GM19043 (cell line): ENCODE data around the gene RNF150.
"Not testable (repeated sequence)": the region's sequence is repeated elsewhere in the genome, so short reads cannot be mapped to it uniquely, and the experiment has no call there.

ENCODE experiments used
- ATAC-seq: cut with Tn5 transposase; IDR thresholded peaks from one replicate; pipeline ENCODE4 v1.9.1; 2021; ENCODE audit warnings: low read depth; ENCODE audit not compliant: unreplicated experiment

RNF150 gene

DNA sequence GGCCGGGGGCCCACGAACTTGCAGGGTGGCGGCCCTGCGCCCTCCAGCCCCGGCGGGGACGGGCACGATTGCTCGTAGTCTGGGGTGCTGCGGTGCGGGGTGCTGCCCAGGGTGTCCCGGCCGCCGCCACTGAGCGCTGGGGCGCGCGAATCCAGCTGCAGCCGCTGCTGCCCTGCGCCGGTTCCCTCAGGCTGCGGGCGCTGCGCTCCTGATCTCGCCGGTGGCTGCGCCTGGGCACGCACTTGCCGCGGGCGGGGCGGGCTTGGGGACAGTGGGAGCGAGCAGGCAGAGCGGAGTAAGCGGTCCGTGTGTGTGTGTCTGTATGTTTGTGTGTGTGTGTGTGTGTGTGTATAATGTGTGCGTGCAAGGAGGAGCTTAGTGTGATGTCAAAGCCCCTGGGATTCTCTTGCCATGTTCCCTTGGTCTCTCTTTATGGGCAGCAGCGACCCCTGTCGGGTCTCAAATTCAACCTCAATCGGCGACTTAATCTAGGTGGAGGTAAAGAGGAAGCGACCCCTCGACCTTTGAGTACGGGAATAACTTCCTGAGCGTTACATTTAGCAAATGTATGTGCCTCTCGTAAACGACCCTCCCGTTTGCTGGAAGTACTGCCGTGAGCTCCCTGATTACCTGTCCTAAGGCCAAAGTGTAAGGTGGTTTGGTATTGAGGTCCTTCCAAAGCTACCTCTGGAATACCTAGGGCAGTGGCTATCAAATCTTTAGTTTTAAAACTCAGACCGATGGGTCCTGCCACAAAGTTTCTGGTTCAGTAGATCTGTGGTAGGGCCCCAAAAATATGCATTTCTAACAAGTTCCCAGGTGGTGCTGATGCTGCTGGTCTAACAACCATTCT lies at the start of gene RNF150:
RNF150 (minus strand) TSS at position 324 of the 853 bp plus-strand sequence.
- peak; percentile 44 for ATAC-seq

DNA sequence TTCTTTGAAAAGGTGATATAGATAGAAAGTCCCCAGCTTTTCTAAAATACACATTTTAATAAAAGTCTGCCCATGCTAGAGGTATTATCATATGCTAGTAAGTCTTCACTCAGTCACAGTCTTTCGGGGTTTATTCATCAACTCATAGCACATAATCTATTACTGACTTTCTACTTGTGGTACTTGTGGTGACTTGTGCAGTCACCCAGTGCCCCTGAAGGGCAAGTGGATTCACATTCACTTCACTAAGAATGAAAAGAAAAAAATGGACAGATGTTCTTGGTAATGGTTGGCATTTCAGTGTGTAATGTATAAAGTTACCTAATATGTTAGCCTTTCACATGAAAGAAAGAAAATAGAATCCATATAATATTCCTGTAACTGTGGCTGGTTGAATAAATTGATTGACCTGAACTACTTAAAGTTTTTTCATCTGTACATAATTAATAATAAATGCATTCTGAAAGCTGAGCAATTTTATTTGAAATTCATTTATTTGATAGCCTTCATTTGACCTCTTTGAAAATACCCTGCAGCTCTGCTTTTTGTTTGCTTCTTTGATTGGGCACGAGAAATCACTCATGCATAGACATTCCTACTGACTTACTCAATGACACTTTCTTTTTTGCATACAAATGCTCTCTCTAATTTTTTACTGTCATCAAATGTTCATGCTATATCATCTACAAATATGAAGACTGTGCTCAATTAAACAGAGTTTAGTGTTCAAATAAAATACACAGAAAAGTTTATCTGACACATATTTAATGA lies 47.9 kb upstream of the RNF150 start:
- ATAC-seq, result no peak

- ATAC-seq, result no peak
Observed at GRCh38 chr4:141179474-141180373, 46.5 kb upstream of the RNF150 start.

- ATAC-seq, result no peak
Observed at GRCh38 chr4:141177171-141177570, 43.9 kb upstream of the RNF150 start.

DNA sequence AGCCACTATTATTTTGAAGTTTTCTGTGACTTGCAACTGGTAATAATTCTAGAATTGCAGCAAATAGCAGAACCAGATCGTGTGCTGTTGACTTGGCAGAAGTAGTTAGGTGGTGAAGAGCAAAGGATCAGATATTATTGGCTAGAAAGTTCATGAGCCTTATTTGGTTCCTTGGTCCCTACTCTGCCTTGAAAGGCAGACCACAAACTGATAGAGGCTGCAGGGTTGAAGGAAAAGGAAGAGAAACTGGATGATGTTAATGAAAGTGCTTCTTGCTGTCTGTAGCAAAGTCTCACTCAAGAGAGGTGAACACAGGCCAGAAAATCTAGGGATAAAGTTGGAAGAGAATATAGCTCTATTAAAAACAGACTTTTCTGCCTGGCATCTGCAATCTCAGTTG lies 41.2 kb upstream of the RNF150 start:
- ATAC-seq, result no peak

GRCh38 chr4:141170671-141171070 lies 37.4 kb upstream of the RNF150 start:
- ATAC-seq, result no peak

GRCh38 chr4:141169391-141169790 lies 36.1 kb upstream of the RNF150 start:
- no peak for ATAC-seq

DNA sequence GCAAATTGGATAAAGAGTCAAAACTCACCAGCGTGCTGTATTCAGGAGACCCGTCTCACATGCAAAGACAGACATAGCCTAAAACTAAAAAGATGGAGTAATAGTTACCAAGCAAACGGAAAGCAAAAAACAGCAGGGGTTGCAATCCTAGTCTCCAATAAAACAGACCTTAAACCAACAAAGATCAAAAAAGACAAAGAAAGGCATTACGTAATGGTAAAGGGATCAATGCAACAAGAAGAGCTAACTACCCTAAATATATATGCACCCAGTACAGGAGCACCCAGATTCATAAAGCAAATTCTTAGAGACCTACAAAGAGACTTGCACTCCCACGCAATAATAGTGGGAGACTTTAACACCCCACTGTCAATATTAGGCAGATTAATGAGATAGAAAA lies 31.7 kb upstream of the RNF150 start:
- ATAC-seq, result not testable (repeated sequence)

DNA sequence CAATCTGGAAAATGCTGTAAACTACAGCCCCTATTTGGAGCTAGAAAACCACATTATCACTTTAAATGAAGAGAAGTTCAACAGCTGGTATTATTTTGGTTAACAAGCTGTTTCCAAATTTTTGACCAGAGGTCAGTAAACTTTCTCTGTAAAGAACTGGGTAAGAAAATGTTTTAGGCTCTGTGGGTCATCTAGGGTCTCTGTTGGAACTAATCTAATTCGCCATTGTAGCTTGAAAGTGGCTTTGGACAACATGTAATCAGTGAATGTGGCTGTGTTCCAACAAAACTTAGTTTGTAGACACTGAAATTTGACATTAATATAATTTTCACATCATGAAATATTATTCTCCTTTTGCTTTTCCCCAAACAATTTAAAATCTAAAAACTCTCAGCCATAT lies 25.8 kb upstream of the RNF150 start:
- ATAC-seq, result no peak

DNA sequence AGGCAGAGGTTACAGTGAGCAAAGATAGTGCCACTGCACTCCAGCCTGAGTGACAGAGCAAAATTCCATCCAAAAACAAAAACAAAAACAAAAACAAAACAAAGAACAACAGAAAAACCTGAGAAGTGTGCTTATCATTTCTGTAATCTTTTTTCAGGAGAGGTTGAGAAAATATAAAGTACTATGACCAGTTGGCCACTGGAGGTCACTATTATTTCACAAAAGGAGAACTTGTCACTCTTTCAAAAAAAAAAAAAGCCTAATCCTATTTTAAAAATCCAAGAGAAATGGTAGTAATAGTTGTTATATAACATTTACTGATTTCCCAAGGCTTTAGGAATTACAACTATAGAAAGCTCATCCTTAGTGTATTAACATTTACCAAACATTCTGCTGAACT lies 24.9 kb upstream of the RNF150 start:
- ATAC-seq, result no peak

GRCh38 chr4:141155586-141155985 lies 22.3 kb upstream of the RNF150 start:
- no peak for ATAC-seq

DNA sequence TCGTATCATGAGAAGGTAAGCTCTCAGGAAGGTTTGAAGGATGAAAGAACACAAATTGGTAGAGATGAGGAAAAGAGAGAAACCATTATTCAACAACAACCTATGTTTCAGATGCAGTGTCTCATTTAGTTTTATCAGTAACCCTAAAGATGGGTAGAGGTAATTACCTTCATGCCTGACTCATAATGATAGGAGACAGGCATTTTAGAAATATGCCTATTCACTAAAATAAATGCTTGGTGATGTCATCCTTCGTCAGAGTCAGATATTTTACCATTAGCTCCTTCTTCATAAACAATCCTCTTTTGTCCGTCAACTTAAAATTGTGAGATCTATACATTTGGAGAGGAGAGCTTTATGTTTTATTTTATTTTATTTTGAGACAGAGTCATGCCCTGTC lies 21.5 kb upstream of the RNF150 start:
- ATAC-seq, result no peak

GRCh38 chr4:141153751-141154510 lies 20.7 kb upstream of the RNF150 start:
- no peak for ATAC-seq

GRCh38 chr4:141144207-141144606 lies 10.9 kb upstream of the RNF150 start:
- ATAC-seq, result no peak

DNA sequence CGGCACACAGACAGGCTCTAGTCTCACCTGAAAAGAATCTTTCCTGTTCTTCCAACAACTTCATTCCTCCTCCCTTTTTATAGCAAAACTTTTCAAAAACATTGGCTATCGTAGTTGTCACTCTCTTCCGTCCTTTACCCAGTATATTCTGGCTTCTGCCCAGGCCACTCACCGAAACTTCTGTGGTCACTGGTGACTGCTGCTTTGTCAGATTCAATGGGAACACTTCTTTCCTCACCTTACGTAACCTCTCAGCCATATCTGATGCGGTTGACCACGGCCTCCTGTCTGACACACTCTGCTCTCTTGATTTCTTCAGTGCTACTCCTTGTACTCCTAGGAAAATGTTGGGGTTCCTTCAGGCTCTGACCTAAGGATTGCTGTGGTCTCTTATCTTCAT lies 9.2 kb upstream of the RNF150 start:
- ATAC-seq, result no peak

GRCh38 chr4:141140391-141141200 lies 7.3 kb upstream of the RNF150 start:
- no peak for ATAC-seq

- no peak for ATAC-seq
Observed at GRCh38 chr4:141133999-141134995, 1.0 kb upstream of the RNF150 start.

DNA sequence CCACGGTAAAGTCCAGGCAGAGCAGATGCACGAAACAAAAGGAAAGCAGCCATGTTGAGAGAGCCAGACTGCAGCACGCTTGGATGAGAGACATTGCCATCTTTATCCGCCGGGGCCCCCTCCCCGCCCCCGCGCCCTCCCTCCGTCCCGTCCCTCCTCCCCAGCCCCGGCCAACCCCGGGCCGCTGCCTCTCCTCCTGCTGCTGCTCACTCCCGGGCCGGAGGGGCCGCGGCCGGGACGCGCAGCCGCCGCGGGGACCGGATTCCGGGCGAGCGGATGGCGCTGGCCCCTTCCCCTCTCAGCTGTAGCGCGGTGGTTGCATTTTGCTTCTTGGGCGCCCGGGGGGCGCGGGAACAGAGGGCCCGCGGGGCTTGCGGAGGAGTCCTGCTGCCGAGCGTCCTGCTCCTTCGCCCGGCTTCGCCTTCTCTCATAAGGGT lies 542 bp downstream of the RNF150 start:
- peak; percentile 10 for ATAC-seq
